Measurements from ENCODE around the gene ZNF480.

GRCh38 chr19:52343548-52343947 is 46.6 kb downstream of the ZNF480 start:
- TF ChIP-seq MAX (IDR thresholded peaks at IDR 0.05) (no peak), CTCF (IDR thresholded peaks at IDR 0.05; ENCODE audit: low read depth, low read length, missing input control) (no peak), JUND (IDR thresholded peaks at IDR 0.05) (no peak), TAF1 (conservative IDR thresholded peaks at IDR 0.05) (no peak), EGR1 (IDR thresholded peaks at IDR 0.05; ENCODE audit: low read depth in 2 of 2) (no peak), GABPA (IDR thresholded peaks at IDR 0.05 in 1 of 2, conservative IDR thresholded peaks at IDR 0.05 in 1 of 2) (no peak)

Data from liver (tissue), 3 donors.